SK-N-MC (cell line): ENCODE results near the gene OR1F1.

Experiments
- DNase-seq: peaks from one replicate; pipeline ENCODE4 v3.0.0-alpha.2; 2011; ENCODE audit warnings: low read depth, low spot score
- H3K27ac ChIP-seq: fragments of 200-600 bp; sonication (generic); 2 replicates; pipeline ENCODE4 v1.5.1; 2016; ENCODE audit warnings: mixed run types
- H3K36me3 ChIP-seq: fragments of 200-600 bp; sonication (generic); 2 replicates; pipeline ENCODE4 v1.6.1; 2017; ENCODE audit warnings: antibody characterized with exemption, low read length, mixed read lengths; ENCODE audit not compliant: insufficient read depth
- H3K4me3 ChIP-seq: fragments of 200-600 bp; sonication (generic); 2 replicates; pipeline ENCODE4 v1.5.1; 2016
- H3K9ac ChIP-seq: fragments of 200-600 bp; sonication (generic); 2 replicates; pipeline ENCODE4 v1.8.0; 2017; ENCODE audit warnings: mixed run types, mixed read lengths; ENCODE audit not compliant: insufficient read length
- H3K9me3 ChIP-seq: fragments of 200-600 bp; sonication (generic); 2 replicates; pipeline ENCODE4 v1.6.1; 2017; ENCODE audit warnings: low read depth, mild to moderate bottlenecking, antibody characterized with exemption, low read length, moderate library complexity, mixed read lengths
- EZH2 ChIP-seq: fragments of 200-600 bp; sonication (generic); IDR thresholded peaks from one replicate; pipeline ENCODE4 v1.6.1; 2017; ENCODE audit warnings: antibody characterized with exemption
- FOXP2 ChIP-seq: optimal IDR thresholded peaks from 2 replicates; pipeline ENCODE3; 2011; ENCODE audit warnings: mild to moderate bottlenecking, moderate library complexity; ENCODE audit not compliant: insufficient read depth; ENCODE audit errors: extremely low read length, control extremely low read depth
- POLR2AphosphoS5 ChIP-seq: IDR thresholded peaks from 2 replicates; pipeline ENCODE4 v1.6.1; 2012; ENCODE audit warnings: mild to moderate bottlenecking, low read depth, low read length, borderline replicate concordance

The OR1F1 gene

DNA sequence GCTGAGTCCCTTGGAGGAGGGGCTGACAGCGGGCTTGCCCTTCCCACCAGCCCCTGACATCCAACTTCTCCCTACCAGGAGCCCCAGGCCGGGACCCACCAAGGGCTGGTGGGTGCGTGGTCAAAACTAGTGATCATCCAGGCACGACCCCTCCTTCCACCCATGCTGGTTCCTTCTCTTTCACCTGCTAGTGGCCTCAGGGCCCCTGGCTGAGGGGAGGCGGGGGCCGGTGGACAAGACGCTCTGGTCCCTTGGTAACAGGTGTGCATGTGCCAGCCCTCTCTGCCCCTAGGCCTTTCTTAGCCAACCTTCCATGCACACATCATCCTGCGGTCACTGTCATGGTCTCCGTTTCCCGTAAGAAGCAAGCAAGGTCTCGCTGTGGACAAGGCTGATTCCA lies 44.8 kb upstream of the OR1F1 start:
- Histone ChIP-seq H3K4me3 (no peak overlapping the region), H3K36me3 (no peaks in the 10 kb centered on the region), H3K9me3 (no peaks in the 10 kb centered on the region), H3K9ac (no peak overlapping the region), H3K27ac (no peak overlapping the region)
- no peak for DNase-seq
- TF ChIP-seq FOXP2: no peak
- TF ChIP-seq POLR2AphosphoS5: no peak
- TF ChIP-seq EZH2: no peak

DNA sequence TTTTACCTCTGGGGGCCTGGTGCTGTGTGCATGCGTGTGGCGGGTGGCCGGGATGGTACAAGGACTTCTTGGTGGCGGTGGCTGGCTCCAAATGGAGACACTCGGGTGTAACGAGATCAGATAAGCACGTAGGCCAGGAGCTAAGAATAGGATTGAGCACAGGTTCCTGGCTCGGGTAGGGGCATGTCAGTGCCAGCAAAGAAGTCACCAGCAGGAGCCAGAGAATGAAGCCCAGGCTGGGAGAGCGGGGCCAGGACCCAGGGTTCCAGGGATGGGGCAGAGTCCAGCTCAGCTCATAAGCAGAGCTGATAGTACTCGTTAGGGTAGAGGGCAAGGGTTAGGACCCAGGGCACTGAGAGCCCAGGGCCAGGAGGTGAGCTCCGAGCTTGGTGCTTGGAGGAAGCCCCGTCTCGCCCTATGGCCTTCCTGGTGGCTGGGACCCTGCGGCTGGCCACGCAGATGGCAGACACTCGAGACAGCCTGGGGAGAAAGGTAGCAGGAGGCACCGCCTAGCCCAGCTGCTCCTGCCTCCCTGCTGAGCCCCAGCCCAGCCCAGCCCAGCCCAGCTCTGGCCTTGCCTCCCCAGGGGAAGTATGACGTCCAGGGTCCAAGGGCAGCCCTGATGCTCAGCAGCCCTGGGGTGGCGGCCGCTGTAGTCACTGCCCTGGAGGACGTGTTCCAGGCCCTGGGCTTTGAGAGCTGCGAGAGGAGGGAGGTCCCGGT lies 44.2 kb upstream of the OR1F1 start:
- TF ChIP-seq FOXP2 (no peak), EZH2 (no peak), POLR2AphosphoS5 (no peak)
- no peak for DNase-seq
- Histone ChIP-seq H3K9me3 (no peaks in the 10 kb centered on the region), H3K4me3 (no peak overlapping the region), H3K36me3 (no peaks in the 10 kb centered on the region), H3K27ac (no peak overlapping the region), H3K9ac (no peak overlapping the region)

DNA sequence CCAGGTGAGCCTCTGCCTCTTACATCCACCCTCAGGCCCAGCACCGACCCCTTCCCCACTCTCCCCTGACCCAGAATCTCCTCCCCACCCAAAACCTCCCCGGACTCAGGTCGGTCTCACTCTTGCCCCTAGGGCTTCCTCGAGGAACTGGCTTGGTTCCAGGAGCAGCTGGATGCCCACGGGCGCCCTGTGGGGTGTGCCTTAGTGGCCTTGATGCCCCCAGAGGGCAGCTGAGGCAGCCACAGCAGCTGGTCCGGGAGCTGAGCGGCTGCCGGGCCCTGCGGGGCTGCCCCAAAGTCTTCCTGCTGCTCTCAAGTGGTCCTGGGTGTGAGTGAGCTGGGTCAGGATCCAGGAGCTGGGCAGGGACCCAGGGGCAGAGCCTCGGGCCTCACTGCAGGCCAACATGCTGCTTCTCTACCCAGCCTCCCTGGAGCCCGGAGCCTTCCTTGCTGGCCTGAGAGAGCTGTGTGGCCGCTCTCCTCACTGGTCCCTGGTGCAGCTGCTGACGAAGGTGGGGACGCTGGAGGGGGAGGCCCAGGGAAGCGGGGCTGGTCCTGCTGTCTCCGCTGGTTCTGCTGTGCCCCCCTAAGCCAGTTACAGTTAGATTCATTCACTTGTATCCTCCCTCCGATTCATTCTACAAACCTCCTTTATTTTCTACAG lies 43.6 kb upstream of the OR1F1 start:
- Histone ChIP-seq H3K9me3 (no peaks in the 10 kb centered on the region), H3K27ac (no peak overlapping the region), H3K4me3 (no peak overlapping the region), H3K36me3 (no peaks in the 10 kb centered on the region), H3K9ac (no peak overlapping the region)
- no peak for DNase-seq
- TF ChIP-seq FOXP2: no peak
- TF ChIP-seq POLR2AphosphoS5: no peak
- no peak for TF ChIP-seq EZH2

DNA sequence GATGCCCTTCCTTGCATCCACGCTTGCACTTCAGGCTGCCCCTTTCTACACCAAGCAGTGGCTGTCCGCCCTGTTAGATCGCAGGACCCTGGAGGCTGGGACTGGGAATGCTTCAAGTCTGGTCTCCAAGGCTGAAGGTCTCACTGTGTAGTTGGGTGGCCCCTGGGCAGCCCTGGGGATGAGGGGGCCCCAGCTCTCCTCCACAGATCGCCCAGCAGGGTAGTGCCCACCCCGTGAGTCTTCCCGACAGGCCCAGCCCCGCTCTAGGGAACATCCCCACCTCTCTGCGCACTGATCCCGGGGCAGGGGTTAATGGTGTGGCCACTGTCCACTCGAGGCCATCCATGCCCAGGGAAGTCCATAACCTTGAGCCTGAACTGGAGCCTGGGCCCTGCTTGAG lies 42.9 kb upstream of the OR1F1 start:
- Histone ChIP-seq H3K36me3 (no peaks in the 10 kb centered on the region), H3K4me3 (no peak overlapping the region), H3K9me3 (no peaks in the 10 kb centered on the region), H3K9ac (no peak overlapping the region), H3K27ac (no peak overlapping the region)
- TF ChIP-seq EZH2 (no peak), POLR2AphosphoS5 (no peak), FOXP2 (no peak)
- DNase-seq: no peak

DNA sequence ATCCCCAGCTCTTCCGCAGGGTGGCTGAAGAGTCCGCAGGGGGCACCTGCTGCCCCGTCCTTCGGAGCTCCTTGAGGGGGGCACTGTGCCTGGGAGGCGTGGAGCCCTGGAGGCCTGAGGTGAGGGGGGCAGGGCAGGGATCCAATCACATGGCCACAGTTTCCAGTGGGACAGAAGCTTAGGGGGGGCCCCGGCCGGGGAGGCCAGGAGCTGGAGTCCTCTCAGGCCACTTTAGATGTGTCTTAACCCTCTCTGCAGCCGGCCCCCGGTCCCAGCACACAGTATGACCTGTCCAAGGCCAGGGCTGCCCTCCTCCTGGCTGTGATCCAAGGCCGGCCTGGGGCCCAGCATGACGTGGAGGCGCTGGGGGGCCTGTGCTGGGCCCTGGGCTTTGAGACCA lies 42.3 kb upstream of the OR1F1 start:
- DNase-seq: no peak
- Histone ChIP-seq H3K9me3 (no peaks in the 10 kb centered on the region), H3K9ac (no peak overlapping the region), H3K4me3 (no peak overlapping the region), H3K27ac (no peak overlapping the region), H3K36me3 (no peaks in the 10 kb centered on the region)
- no peak for TF ChIP-seq EZH2
- no peak for TF ChIP-seq POLR2AphosphoS5
- TF ChIP-seq FOXP2: no peak

DNA sequence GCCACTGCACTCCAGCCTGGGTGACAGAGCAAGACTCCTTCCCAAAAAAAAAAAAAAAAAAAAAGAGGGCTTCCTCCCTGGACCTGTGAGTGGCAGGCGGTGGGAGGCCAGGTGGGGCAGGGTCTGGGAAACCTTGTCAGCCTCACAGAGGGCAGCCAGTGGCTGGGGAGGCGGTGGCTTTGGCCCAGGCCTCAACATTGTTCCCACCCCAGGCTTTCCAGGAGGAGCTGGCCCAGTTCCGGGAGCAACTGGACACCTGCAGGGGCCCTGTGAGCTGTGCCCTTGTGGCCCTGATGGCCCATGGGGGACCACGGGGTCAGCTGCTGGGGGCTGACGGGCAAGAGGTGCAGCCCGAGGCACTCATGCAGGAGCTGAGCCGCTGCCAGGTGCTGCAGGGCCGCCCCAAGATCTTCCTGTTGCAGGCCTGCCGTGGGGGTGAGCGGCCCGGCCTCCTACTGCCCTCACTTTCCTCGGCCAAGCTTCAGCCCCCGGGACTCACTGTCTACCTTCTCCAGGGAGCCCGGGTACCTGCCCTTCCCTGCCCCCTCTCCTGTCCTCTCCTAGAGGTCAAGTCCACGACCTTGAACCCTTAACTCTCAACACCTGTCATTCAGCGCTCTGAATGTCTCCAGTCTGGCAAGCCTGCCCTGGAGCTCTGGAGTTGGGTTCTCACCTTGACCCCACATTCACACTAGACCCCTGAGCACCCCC lies 40.8 kb upstream of the OR1F1 start:
- no peak for DNase-seq
- no peak overlapping the region for H3K9ac ChIP-seq
- no peak overlapping the region for H3K27ac ChIP-seq
- no peaks in the 10 kb centered on the region for H3K9me3 ChIP-seq
- TF ChIP-seq POLR2AphosphoS5 (no peak), EZH2 (no peak), FOXP2 (no peak)
- no peak overlapping the region for H3K4me3 ChIP-seq
- no peaks in the 10 kb centered on the region for H3K36me3 ChIP-seq

DNA sequence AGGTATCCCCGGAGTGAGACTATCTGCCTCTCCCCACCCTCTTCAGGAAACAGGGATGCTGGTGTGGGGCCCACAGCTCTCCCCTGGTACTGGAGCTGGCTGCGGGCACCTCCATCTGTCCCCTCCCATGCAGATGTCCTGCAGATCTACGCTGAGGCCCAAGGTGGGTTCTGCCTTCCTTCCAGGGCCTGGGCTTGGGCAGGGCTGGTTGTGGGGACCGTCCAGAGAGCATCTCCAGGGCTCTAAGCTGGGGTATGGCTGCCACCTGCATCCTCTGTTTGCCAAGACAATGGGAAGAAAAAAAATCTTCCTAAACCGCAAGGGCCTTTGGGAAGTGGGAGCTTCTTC lies 40.3 kb upstream of the OR1F1 start:
- Histone ChIP-seq H3K27ac (no peak overlapping the region), H3K9me3 (no peaks in the 10 kb centered on the region), H3K9ac (no peak overlapping the region), H3K36me3 (no peaks in the 10 kb centered on the region), H3K4me3 (no peak overlapping the region)
- TF ChIP-seq EZH2 (no peak), FOXP2 (no peak)
- DNase-seq: no peak

DNA sequence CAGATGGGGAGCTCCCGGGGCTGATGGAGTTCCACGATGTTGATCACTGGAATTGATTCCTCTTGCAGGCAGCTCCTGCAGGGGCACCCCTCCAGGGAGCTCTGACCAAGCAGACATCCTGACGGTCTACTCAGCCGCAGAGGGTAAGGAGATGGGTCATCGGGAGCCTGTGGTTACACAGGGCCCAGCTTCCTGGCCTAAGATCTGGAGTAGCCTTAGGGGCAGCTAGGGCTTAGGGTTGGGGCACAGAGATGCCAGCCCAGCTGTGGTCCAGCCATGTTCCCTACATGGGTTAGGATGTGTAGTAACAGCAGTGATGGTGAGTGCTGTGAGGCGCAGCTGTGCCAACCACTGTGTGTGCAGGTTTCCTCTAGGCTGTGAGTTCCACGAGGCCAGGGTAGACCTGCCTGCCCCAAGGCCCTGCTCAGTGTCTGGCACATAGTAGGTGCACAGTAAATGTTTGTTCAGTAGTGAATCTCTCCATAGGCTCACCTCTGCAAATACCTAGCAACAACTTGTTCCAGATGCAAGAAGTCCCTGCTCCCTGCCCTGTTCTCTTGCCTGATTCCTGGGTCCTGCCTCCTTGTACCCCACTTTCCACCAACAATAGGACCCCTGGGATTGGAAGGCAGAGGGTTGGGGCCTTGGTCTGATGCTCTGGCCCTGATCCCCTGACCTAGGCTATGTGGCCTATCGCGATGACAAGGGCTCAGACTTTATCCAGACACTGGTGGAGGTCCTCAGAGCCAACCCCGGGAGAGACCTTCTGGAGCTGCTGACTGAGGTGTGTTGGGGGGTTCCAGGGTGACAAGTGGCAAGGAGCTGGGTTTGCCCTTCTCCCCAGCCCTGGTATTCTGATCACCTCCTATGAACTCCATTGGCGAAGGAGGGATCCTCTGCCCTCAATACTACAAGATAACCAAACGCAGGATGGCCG lies 39.5 kb upstream of the OR1F1 start:
- DNase-seq: no peak
- H3K9ac ChIP-seq: no peak overlapping the region
- no peaks in the 10 kb centered on the region for H3K36me3 ChIP-seq
- H3K4me3 ChIP-seq: no peak overlapping the region
- no peaks in the 10 kb centered on the region for H3K9me3 ChIP-seq
- TF ChIP-seq EZH2 (no peak), POLR2AphosphoS5 (no peak), FOXP2 (no peak)
- no peak overlapping the region for H3K27ac ChIP-seq
